ENCODE data around the gene VTN. TPM values are rescaled to one million over a fixed set of nuclear protein-coding genes. Genes with fewer than 3 reads are reported as not detected.

Gene VTN
- total and polyA plus RNA-seq, 10 donors: 0.84 to 4.0 (median 1.6) TPM

GRCh38 chr17:28413804-28414203 lies 43.7 kb upstream of the VTN start:
- 68 to 80% (median 73%) methylated on average over 7 of the region's 7 CpGs for WGBS, 5 donors
- no peak for TF ChIP-seq CTCF (IDR thresholded peaks at IDR 0.05 in 8 of 11, conservative IDR thresholded peaks at IDR 0.05 in 3 of 11)
- TF ChIP-seq POLR2AphosphoS5 (IDR thresholded peaks at IDR 0.05): no peak
- no peak for TF ChIP-seq POLR2A (IDR thresholded peaks at IDR 0.05)
- intact Hi-C loops (cut with DNase I; ENCODE audit: low total_unique reads): no loop called here

GRCh38 chr17:28412099-28412498 lies 42.0 kb upstream of the VTN start:
- no peak for DNase-seq
- Histone ChIP-seq H3K36me3 (no peaks in the 10 kb centered on the region), H3K9me3 (no peaks in the 10 kb centered on the region), H3K27ac (no peak overlapping the region), H3K27me3 (replicated peaks in 1 of 7) (no peaks in the 10 kb centered on the region), H3K4me3 (no peak overlapping the region), H3K4me1 (peaks cover 0 to 15% (median 6%) of the 10 kb centered on the region in 6 donors)
- TF ChIP-seq POLR2A (IDR thresholded peaks at IDR 0.05) (no peak), CTCF (IDR thresholded peaks at IDR 0.05 in 8 of 11, conservative IDR thresholded peaks at IDR 0.05 in 3 of 11) (no peak)
- 79 to 90% (median 89%) methylated on average over 3 of the region's 3 CpGs for WGBS, 5 donors
- intact Hi-C loops (cut with DNase I; ENCODE audit: low total_unique reads): no loop called here

More at GRCh38 chr17:28413804-28414203, 43.7 kb upstream of the VTN start:
- no peak overlapping the region for H3K27ac ChIP-seq
- no peaks in the 10 kb centered on the region for H3K27me3 ChIP-seq (replicated peaks in 1 of 7)
- no peak for DNase-seq
- H3K36me3 ChIP-seq: no peaks in the 10 kb centered on the region
- H3K4me1 ChIP-seq: peaks cover 0 to 11% (median 6%) of the 10 kb centered on the region in 6 donors
- H3K4me3 ChIP-seq: no peak overlapping the region
- H3K9me3 ChIP-seq: no peaks in the 10 kb centered on the region

GRCh38 chr17:28407974-28408306 lies 37.8 kb upstream of the VTN start:
- no peak for DNase-seq
- Histone ChIP-seq H3K27ac (no peak overlapping the region), H3K4me1 (peaks cover 8 to 50% (median 26%) of the 10 kb centered on the region in 6 donors), H3K36me3 (no peaks in the 10 kb centered on the region), H3K4me3 (no peak overlapping the region), H3K9me3 (no peaks in the 10 kb centered on the region), H3K27me3 (replicated peaks in 1 of 7) (no peaks in the 10 kb centered on the region)
- 76 to 92% (median 88%) methylated on average over 1 of the region's 1 CpG for WGBS, 5 donors
- TF ChIP-seq POLR2A (IDR thresholded peaks at IDR 0.05) (no peak), CTCF (IDR thresholded peaks at IDR 0.05 in 8 of 11, conservative IDR thresholded peaks at IDR 0.05 in 3 of 11) (no peak), POLR2AphosphoS5 (IDR thresholded peaks at IDR 0.05) (no peak)
- intact Hi-C loops (cut with DNase I; ENCODE audit: low total_unique reads): no loop called here

- no peak overlapping the region for H3K27ac ChIP-seq
- no peaks in the 10 kb centered on the region for H3K27me3 ChIP-seq (replicated peaks in 1 of 7)
- no peak for TF ChIP-seq POLR2A (IDR thresholded peaks at IDR 0.05)
- TF ChIP-seq POLR2AphosphoS5 (IDR thresholded peaks at IDR 0.05): no peak
- no peak for TF ChIP-seq CTCF (IDR thresholded peaks at IDR 0.05 in 8 of 11, conservative IDR thresholded peaks at IDR 0.05 in 3 of 11)
- H3K36me3 ChIP-seq: peaks cover 0 to 2% (median under 1%) of the 10 kb centered on the region in 6 donors
- H3K9me3 ChIP-seq: no peaks in the 10 kb centered on the region
- H3K4me3 ChIP-seq: no peak overlapping the region
- WGBS, 5 donors: 80 to 89% (median 84%) methylated on average over 4 to 5 of the region's 5 CpGs
- intact Hi-C loops (cut with DNase I; ENCODE audit: low total_unique reads): no loop called here
- H3K4me1 ChIP-seq: peaks cover 8 to 53% (median 26%) of the 10 kb centered on the region in 6 donors
- no peak for DNase-seq
These were observed 37.2 kb upstream of the VTN start for GRCh38 chr17:28407130-28407973.
